Naive thymus-derived CD8-positive, alpha-beta T cell (primary cell): ENCODE measurements around the gene CCNE1. TPM values are rescaled to one million over a fixed set of nuclear protein-coding genes. Genes with fewer than 3 reads are reported as not detected.
A peak's percentile ranks its signal among the peaks of the same experiment; 100 is the strongest.
"Not testable (repeated sequence)": the region's sequence is repeated elsewhere in the genome, so short reads cannot be mapped to it uniquely, and the experiment has no call there.

Source experiments
- ATAC-seq, 2 donors: fragments of 150-1000 bp; cut with Tn5 transposase in 1 of 2; sonication (Bioruptor Pico), chemical (Tn5 transposase) in 1 of 2; 1 replicate in 1 of 2; 2 replicates in 1 of 2; pipeline ENCODE4 v1.10.0; 2021; ENCODE audit warnings: mild to moderate bottlenecking in 2 of 2, moderate library complexity in 2 of 2
- POLR2A ChIA-PET: fragments of 350-600 bp; sonication (Branson Sonifier 250); formaldehyde crosslinking; loops from one replicate; lab custom pipeline; 2021; ENCODE audit warnings: antibody characterized with exemption; lab: Charles Lee
- DNase-seq, 10 donors: peaks; one replicate each; pipeline versions ENCODE4 v3.0.0 to v3.0.0-alpha.2; 2020 to 2022
- H3K27ac Mint-ChIP-seq, 10 donors: one replicate each; pipeline ENCODE4 v1.8.0; 2020 to 2022; ENCODE audit warnings: mild to moderate bottlenecking in 10 of 10, mixed read lengths in 10 of 10, moderate library complexity in 4 of 10, inconsistent platforms in 1 of 10
- H3K27me3 Mint-ChIP-seq, 5 donors: one replicate each; pipeline ENCODE4 v1.8.0; 2021 to 2022; ENCODE audit warnings: mixed read lengths in 5 of 5
- H3K36me3 Mint-ChIP-seq, 3 donors: one replicate each; pipeline ENCODE4 v1.8.0; 2020 to 2022; ENCODE audit warnings: mixed read lengths in 3 of 3, mild to moderate bottlenecking in 2 of 3, inconsistent platforms in 1 of 3
- H3K4me1 Mint-ChIP-seq, 4 donors: one replicate each; pipeline ENCODE4 v1.8.0; 2021 to 2022; ENCODE audit warnings: mixed read lengths in 4 of 4
- H3K4me3 Mint-ChIP-seq, 10 donors: one replicate each; pipeline ENCODE4 v1.8.0; 2020 to 2022; ENCODE audit warnings: mild to moderate bottlenecking in 10 of 10, mixed read lengths in 10 of 10, moderate library complexity in 6 of 10, inconsistent platforms in 1 of 10
- H3K9me3 Mint-ChIP-seq, 9 donors: one replicate each; pipeline ENCODE4 v1.8.0; 2020 to 2022; ENCODE audit warnings: mixed read lengths in 9 of 9, mild to moderate bottlenecking in 3 of 9, inconsistent platforms in 1 of 9, moderate library complexity in 1 of 9
- polyA plus RNA-seq, 3 donors: library from polyadenylated mRNA; unstranded; fragments of 300-500 nt; fragmentation: Illumina TruSeq; gene quantifications; one replicate each; pipeline ENCODE4 v1.2.3, GENCODE V29; 2021
- total RNA-seq, 8 experiments: library from RNA in 2 of 8; stranded (reverse) in 2 of 8; gene quantifications; one replicate each; pipeline ENCODE4 v1.2.3 and lab custom pipeline; 2021 to 2026

The CCNE1 gene
- total and polyA plus RNA-seq, 5 experiments from 2014 or later, result 1.5 to 8.8 (median 3.7) TPM

DNA sequence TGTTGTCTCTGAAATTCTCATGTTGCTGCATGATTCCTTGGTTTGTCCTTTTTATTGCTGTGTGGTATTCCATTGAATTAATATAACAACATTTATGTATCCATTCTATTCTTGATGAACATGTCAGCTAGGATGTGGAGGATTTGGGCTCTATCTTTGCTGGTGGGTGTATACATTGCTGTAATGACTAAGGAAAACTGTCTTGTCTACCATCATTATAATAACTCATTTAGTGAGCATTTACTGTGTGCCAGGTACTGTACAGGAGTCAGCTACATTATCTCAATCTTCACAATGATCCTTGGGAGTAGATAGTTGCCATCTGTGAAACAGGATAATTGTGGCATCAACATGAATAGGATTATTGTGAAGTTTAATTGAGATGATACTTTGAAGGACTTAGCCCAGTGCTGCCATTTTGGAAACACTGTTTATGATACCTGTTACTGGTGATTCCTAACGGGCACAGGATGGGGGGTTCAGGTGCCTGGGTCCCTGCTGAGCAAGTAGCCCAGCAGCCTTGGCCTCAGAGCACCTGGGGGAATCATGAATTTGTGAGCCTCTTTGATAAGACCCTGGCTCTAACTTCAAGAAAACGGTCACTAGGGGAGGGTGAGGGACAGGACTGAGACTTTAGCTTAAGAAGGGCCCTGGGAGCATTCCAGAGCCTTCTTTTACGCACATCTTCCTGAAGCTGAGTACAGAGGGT lies 1.8 kb upstream of the CCNE1 start:
- H3K27me3 Mint-ChIP-seq, result no peaks in the 10 kb centered on the region
- POLR2A ChIA-PET, result interaction anchor here (0.6 to 5.8 kb wide), 5 partner anchors 11 to 41 kb away, joined by 3 to 28 read pairs (median 3); no protein-coding TSS in a partner anchor
- peak overlapping the region; percentile 46 to 93 (median 90) for H3K27ac Mint-ChIP-seq
- peaks cover 9 to 15% (median 13%) of the 10 kb centered on the region in 4 donors for H3K4me1 Mint-ChIP-seq
- H3K9me3 Mint-ChIP-seq, result no peaks in the 10 kb centered on the region
- no peaks in the 10 kb centered on the region for H3K36me3 Mint-ChIP-seq
- ATAC-seq (no peak), DNase-seq (no peak)
- peak overlapping the region in 9 of 10 donors; percentile 12 to 89 (median 73) for H3K4me3 Mint-ChIP-seq

DNA sequence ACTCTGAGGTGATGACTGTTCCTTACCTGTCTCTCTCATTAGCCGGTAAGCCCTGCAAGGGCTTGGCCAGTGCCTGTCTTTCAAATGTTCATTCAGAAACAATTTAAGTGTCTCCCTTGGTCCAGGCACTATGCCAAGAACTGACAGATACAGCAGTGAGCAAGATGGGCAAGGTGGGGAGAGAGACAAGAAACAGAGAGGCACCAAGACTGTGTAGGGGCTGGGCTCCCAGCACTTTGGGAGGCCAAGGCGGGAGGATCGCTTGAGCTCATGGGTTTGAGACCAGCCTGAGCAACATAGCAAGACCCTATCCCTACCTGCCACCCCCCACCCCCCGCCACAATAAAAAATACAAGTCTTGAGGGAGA lies 1.3 kb upstream of the CCNE1 start:
- Mint-ChIP-seq H3K9me3 (no peaks in the 10 kb centered on the region), H3K36me3 (no peaks in the 10 kb centered on the region), H3K27ac (peak overlapping the region; percentile 46 to 93 (median 90)), H3K27me3 (no peaks in the 10 kb centered on the region), H3K4me1 (peaks cover 6 to 18% (median 16%) of the 10 kb centered on the region in 4 donors), H3K4me3 (peak overlapping the region; percentile 70 to 89 (median 81))
- DNase-seq (peak in 2 of 10 donors; percentile 10 to 14), ATAC-seq (no peak)
- POLR2A ChIA-PET, result interaction anchor here (0.6 to 5.8 kb wide), 4 partner anchors 19 to 40 kb away, joined by 3 to 28 read pairs (median 4); no protein-coding TSS in a partner anchor

DNA sequence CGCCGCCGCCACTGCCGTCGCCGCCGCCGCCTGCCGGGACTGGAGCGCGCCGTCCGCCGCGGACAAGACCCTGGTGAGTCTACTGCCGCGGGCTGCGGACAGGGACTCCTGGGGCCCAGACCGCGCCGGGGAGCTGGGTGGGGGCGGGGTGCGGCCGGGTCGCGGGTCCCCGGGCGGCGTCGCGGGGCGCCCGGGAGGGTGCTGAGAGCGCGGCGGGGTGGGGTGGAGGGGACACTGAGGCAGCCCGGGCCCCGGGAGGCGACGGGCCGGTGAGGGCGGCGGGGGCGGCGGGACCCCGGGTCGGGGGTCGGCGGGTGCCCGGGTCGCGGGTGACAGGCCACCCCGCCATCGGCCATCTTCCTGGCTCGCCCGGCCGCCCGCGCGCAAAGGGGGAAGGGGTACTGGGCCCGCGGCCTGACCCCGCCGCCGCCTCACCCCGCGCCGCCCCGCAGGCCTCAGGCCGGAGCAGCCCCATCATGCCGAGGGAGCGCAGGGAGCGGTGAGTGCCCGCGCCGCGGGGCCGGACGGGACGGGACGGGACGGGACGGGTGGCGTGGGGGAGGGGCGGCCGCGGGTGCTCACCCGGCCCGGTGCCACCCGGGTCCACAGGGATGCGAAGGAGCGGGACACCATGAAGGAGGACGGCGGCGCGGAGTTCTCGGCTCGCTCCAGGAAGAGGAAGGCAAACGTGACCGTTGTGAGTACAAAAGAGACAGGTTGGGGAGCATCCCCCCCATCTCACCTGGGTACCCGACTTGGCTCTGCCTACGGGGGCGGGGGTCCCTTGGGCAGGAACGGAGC lies 489 bp downstream of the CCNE1 start:
- peak in 2 of 10 donors; percentile 17 to 20 for DNase-seq
- H3K27me3 Mint-ChIP-seq, result no peaks in the 10 kb centered on the region
- no peak for ATAC-seq
- peaks cover 6 to 18% (median 16%) of the 10 kb centered on the region in 4 donors for H3K4me1 Mint-ChIP-seq
- H3K4me3 Mint-ChIP-seq, result peak overlapping the region; percentile 83 to 91 (median 88)
- POLR2A ChIA-PET, result interaction anchor here (0.6 to 1.7 kb wide), 3 partner anchors 19 to 32 kb away, joined by 3 to 5 read pairs (median 4); no protein-coding TSS in a partner anchor
- peak overlapping the region in 9 of 10 donors; percentile 15 to 94 (median 85) for H3K27ac Mint-ChIP-seq
- H3K9me3 Mint-ChIP-seq, result no peaks in the 10 kb centered on the region
- peaks cover 0 to 2% (median 0%) of the 10 kb centered on the region in 3 donors for H3K36me3 Mint-ChIP-seq

DNA sequence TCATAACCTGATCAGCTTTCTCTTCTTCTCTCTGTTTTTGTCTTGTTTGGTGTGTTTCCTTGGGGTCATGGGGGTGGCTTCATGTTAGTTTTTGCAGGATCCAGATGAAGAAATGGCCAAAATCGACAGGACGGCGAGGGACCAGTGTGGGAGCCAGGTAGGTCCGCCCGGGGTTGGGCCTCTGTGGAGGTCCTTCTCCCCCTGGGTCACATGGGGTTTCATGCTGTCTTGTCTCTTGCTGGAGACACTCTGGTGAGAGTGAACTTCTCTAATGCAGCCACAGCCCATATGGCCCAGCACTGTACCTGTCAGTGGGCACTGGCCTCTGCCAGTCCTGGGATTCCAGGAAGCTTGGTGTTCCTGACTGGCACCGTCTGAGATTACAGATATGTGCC lies 1.1 kb downstream of the CCNE1 start:
- POLR2A ChIA-PET, result interaction anchor here (1.7 kb wide), 1 partner anchor 19 kb away, joined by 5 read pairs; no protein-coding TSS in a partner anchor
- Mint-ChIP-seq H3K27ac (peak overlapping the region; percentile 15 to 94 (median 85)), H3K4me1 (peaks cover 6 to 18% (median 16%) of the 10 kb centered on the region in 4 donors), H3K27me3 (no peaks in the 10 kb centered on the region), H3K36me3 (peaks cover 0 to 5% (median 0%) of the 10 kb centered on the region in 3 donors), H3K9me3 (no peaks in the 10 kb centered on the region), H3K4me3 (peak overlapping the region; percentile 83 to 91 (median 88))
- DNase-seq (peak in 1 of 10 donors; percentile 16), ATAC-seq (no peak)

DNA sequence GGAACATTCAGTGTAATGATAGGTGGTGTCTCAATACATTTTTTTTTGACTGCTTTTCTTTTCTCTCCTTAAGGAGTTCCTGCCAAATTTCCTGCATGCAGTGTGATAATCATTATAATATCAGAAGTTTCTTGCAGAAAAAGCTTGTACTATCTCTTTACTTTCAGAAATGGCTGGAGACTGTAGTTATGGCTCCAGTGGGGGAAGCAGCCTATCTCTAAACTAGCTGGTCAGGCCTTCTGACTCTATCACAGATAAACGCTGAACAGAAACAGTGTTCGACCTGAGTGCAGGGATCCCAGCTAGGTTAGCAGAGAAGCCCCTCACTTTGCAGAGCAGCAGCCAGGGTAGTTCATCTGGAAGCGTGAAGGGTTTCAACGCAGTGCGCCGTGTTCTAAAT lies 1.9 kb downstream of the CCNE1 start:
- peaks cover 0 to 5% (median 0%) of the 10 kb centered on the region in 3 donors for H3K36me3 Mint-ChIP-seq
- H3K4me1 Mint-ChIP-seq, result peaks cover 6 to 18% (median 16%) of the 10 kb centered on the region in 4 donors
- peak overlapping the region; percentile 53 to 91 (median 87) for H3K4me3 Mint-ChIP-seq
- ATAC-seq (no peak), DNase-seq (no peak)
- no peaks in the 10 kb centered on the region for H3K9me3 Mint-ChIP-seq
- POLR2A ChIA-PET, result interaction anchor here (1.5 to 1.8 kb wide), 2 partner anchors 16 to 24 kb away, joined by 4 to 5 read pairs; no protein-coding TSS in a partner anchor
- no peaks in the 10 kb centered on the region for H3K27me3 Mint-ChIP-seq
- H3K27ac Mint-ChIP-seq, result peak overlapping the region in 8 of 10 donors; percentile 33 to 91 (median 77)

DNA sequence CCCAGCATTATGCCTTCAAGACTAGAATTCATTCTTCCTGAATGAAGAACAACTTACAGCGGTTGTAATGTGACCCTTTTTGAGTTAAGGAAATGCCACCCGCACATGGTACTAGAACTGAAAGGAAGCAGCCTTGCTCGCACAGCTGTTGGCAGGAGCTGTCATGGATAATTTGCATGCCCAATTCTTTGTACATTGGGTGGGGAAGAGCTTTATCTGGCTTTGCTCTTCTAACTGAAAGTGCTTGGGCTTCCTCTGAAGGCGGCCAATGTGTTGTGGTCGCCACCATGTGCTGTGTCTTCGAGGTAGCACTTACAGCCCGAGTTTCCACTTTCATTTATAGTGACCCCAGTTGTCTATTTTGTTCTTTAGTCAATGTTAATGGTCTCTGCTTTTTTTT lies 3.4 kb downstream of the CCNE1 start:
- Mint-ChIP-seq H3K4me1 (peaks cover 6 to 18% (median 15%) of the 10 kb centered on the region in 4 donors), H3K9me3 (no peaks in the 10 kb centered on the region), H3K27me3 (no peaks in the 10 kb centered on the region), H3K27ac (peak overlapping the region in 1 of 10 donors; percentile 20), H3K4me3 (no peak overlapping the region), H3K36me3 (peaks cover 0 to 6% (median 3%) of the 10 kb centered on the region in 3 donors)
- POLR2A ChIA-PET, result interaction anchor here (0.7 to 1.5 kb wide), 5 partner anchors 16 to 100 kb away, joined by 3 to 6 read pairs (median 3); partner anchors contain the start of gene C19orf12
- DNase-seq (no peak), ATAC-seq (no peak)

DNA sequence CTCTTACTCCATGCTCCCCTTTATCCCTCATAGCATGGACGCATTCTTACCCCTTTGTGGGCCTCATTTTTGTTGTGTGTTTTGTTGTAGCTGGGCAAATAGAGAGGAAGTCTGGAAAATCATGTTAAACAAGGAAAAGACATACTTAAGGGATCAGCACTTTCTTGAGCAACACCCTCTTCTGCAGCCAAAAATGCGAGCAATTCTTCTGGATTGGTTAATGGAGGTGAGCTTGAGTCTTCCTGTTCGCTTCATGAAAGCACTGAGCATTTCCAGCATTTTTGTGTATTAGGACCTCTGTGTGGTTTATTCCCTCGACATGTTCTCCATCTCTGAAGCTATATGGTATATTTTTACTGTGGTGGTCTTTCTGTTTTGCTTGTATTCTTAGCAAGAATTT lies 5.5 kb downstream of the CCNE1 start:
- POLR2A ChIA-PET, result interaction anchor here (0.6 to 2.0 kb wide), 5 partner anchors 9 to 21 kb away, joined by 3 to 8 read pairs (median 5); no protein-coding TSS in a partner anchor
- Mint-ChIP-seq H3K4me1 (peaks cover 3 to 13% (median 8%) of the 10 kb centered on the region in 4 donors), H3K27me3 (no peaks in the 10 kb centered on the region), H3K4me3 (no peak overlapping the region), H3K36me3 (peaks cover 8 to 15% (median 15%) of the 10 kb centered on the region in 3 donors), H3K27ac (no peak overlapping the region), H3K9me3 (no peaks in the 10 kb centered on the region)
- DNase-seq, result no peak
- ATAC-seq, result no peak

DNA sequence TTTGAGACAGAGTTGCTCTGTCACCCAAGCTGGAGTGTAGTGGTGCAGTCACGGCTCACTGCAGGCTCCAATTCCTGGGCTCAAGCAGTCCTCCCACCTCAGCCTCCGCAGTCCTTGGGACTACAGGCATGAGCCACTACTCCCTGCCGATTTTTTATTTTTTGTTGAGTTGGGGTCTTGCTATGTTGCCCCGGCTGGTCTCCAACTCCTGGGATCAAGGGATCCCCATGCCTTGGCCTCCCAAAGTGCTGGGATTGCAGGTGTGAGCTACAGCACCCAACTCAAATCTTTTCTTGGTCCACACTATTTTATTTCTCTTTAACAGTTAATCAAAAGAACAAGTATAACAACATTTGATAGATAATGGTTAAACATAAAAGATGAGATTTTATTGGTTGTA lies 7.5 kb downstream of the CCNE1 start:
- Mint-ChIP-seq H3K9me3 (no peaks in the 10 kb centered on the region), H3K36me3 (peaks cover 8 to 25% (median 19%) of the 10 kb centered on the region in 3 donors), H3K27me3 (no peaks in the 10 kb centered on the region), H3K27ac (no peak overlapping the region), H3K4me3 (no peak overlapping the region), H3K4me1 (peaks cover 0 to 6% (median 2%) of the 10 kb centered on the region in 4 donors)
- ATAC-seq (no peak), DNase-seq (no peak)
- POLR2A ChIA-PET, result interaction anchor here (0.6 kb wide), 1 partner anchor 34 kb away, joined by 3 read pairs; no protein-coding TSS in a partner anchor

DNA sequence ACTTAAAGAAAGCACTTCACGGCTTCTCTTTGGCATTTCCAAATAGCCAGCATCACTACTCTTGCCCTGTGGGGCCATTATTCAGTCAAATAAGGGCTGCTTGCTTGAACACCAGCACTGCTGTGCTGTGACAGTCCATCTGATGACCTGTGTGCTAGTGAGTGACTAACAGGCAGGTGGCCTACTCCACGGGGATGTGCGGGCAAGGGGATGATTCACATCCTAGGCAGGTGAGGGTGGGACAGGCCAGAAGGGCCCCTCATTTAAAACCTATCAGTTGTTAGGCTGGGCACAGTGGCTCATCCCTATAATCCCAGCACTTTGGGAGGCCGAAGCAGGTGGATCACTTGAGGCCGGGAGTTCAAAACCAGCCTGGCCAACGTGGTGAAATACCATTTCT lies 8.2 kb downstream of the CCNE1 start:
- no peaks in the 10 kb centered on the region for H3K27me3 Mint-ChIP-seq

DNA sequence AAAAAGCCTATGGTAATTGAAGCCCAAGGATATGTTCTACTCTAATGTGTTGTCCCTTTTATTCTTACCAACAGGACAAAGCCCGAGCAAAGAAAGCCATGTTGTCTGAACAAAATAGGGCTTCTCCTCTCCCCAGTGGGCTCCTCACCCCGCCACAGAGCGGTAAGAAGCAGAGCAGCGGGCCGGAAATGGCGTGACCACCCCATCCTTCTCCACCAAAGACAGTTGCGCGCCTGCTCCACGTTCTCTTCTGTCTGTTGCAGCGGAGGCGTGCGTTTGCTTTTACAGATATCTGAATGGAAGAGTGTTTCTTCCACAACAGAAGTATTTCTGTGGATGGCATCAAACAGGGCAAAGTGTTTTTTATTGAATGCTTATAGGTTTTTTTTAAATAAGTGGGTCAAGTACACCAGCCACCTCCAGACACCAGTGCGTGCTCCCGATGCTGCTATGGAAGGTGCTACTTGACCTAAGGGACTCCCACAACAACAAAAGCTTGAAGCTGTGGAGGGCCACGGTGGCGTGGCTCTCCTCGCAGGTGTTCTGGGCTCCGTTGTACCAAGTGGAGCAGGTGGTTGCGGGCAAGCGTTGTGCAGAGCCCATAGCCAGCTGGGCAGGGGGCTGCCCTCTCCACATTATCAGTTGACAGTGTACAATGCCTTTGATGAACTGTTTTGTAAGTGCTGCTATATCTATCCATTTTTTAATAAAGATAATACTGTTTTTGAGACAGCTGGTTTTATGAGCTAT lies 12.0 kb downstream of the CCNE1 start:
- Mint-ChIP-seq H3K4me3 (no peak overlapping the region), H3K27ac (peak overlapping the region in 1 of 10 donors; percentile 43)
- POLR2A ChIA-PET, result no interaction called here

More for the DNA sequence above, 8.2 kb downstream of the CCNE1 start:
- DNase-seq (no peak), ATAC-seq (no peak)
- no peak overlapping the region for H3K27ac Mint-ChIP-seq
- H3K4me1 Mint-ChIP-seq, result peaks cover 0 to 5% (median 2%) of the 10 kb centered on the region in 4 donors
- POLR2A ChIA-PET, result interaction anchor here (0.6 kb wide), 1 partner anchor 34 kb away, joined by 3 read pairs; no protein-coding TSS in a partner anchor
- H3K4me3 Mint-ChIP-seq, result no peak overlapping the region
- peaks cover 8 to 25% (median 19%) of the 10 kb centered on the region in 3 donors for H3K36me3 Mint-ChIP-seq
- H3K9me3 Mint-ChIP-seq, result no peaks in the 10 kb centered on the region

DNA sequence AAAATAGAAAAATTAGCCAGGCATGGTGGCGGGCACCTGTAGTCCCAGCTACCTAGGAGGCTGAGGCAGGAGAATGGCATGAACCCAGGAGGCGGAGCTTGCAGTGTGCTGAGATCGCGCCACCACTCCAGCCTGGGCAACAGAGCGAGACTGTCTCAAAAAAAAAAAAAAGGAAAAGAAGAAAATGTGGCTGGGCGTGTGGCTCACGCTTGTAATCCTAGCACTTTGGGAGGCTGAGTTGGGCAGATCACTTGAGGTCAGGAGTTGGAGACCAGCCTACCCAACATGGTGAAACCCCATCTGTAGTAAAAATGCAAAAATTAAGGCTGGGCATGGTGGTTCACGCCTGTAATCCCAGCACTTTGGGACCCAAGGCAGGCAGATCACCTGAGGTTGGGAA lies 13.5 kb downstream of the CCNE1 start:
- not testable (repeated sequence) for H3K9me3 Mint-ChIP-seq

More for the DNA sequence above, 12.0 kb downstream of the CCNE1 start:
- no peaks in the 10 kb centered on the region for H3K9me3 Mint-ChIP-seq
- DNase-seq (no peak), ATAC-seq (no peak)
- H3K27me3 Mint-ChIP-seq, result no peaks in the 10 kb centered on the region
- peaks cover 8 to 25% (median 15%) of the 10 kb centered on the region in 3 donors for H3K36me3 Mint-ChIP-seq
- peaks cover 0 to 1% (median 0%) of the 10 kb centered on the region in 4 donors for H3K4me1 Mint-ChIP-seq

More for the DNA sequence above, 13.5 kb downstream of the CCNE1 start:
- ATAC-seq, DNase-seq, H3K4me3 Mint-ChIP-seq, POLR2A ChIA-PET, H3K27ac Mint-ChIP-seq, H3K4me1 Mint-ChIP-seq, H3K27me3 Mint-ChIP-seq: not testable (repeated sequence)
- peaks cover 8 to 22% (median 13%) of the 10 kb centered on the region in 3 donors for H3K36me3 Mint-ChIP-seq
